ENCODE data around the gene SNCAIP.

DNA sequence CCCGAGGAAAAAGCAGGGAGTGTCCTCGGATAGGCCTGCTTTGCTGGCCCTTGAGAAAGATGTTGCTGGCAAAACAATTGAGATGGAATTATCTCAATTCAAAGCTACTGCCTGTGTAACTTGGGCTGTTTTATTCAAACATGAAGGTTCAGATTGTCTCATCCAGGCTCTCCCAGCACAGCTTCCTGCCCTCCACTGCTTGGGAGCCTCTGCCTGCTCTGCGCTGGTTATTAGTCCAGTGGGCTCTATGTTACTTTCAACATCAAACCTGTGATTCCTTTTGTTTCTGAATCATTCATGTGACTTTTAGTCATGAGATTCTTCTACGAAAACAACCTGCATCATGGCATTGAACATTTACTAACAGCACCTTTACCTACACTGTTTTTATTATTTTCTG lies 123.2 kb downstream of the SNCAIP start:
- TF ChIP-seq, protein P1, sequence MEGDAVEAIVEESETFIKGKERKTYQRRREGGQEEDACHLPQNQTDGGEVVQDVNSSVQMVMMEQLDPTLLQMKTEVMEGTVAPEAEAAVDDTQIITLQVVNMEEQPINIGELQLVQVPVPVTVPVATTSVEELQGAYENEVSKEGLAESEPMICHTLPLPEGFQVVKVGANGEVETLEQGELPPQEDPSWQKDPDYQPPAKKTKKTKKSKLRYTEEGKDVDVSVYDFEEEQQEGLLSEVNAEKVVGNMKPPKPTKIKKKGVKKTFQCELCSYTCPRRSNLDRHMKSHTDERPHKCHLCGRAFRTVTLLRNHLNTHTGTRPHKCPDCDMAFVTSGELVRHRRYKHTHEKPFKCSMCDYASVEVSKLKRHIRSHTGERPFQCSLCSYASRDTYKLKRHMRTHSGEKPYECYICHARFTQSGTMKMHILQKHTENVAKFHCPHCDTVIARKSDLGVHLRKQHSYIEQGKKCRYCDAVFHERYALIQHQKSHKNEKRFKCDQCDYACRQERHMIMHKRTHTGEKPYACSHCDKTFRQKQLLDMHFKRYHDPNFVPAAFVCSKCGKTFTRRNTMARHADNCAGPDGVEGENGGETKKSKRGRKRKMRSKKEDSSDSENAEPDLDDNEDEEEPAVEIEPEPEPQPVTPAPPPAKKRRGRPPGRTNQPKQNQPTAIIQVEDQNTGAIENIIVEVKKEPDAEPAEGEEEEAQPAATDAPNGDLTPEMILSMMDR (IDR thresholded peaks at IDR 0.05; ENCODE audit: low read depth, low read length), result no peak
- no peak for TF ChIP-seq POLR2A (IDR thresholded peaks at IDR 0.05; ENCODE audit: extremely low read depth, insufficient read length)
- no peak for TF ChIP-seq MYC (IDR thresholded peaks at IDR 0.05; ENCODE audit: low read depth, low read length)
